B cell (primary cell): ENCODE data around the gene UGT2A2. TPM values are rescaled to one million over a fixed set of nuclear protein-coding genes. Genes with fewer than 3 reads are reported as not detected.

Experiments
- ATAC-seq: fragments of 200-7000 bp; cut with Tn5 transposase; one replicate; pipeline ENCODE4 v1.10.0; 2021; ENCODE audit warnings: low read depth, mild to moderate bottlenecking, moderate number of reproducible peaks, moderate library complexity
- CTCF ChIA-PET: fragments of 350-600 bp; sonication (Branson Sonifier 250); formaldehyde crosslinking; loops from one replicate; lab custom pipeline; 2021; ENCODE audit warnings: antibody characterized with exemption, inconsistent platforms; lab: Charles Lee
- POLR2A ChIA-PET: fragments of 350-600 bp; sonication (Branson Sonifier 250); formaldehyde crosslinking; loops from one replicate; lab custom pipeline; 2021; ENCODE audit warnings: antibody characterized with exemption; lab: Charles Lee
- DNase-seq: peaks from one replicate; pipeline ENCODE4 v3.0.0; 2013
- H2AFZ ChIP-seq: 2 replicates; pipeline ENCODE4 v1.6.1; 2012; ENCODE audit warnings: mild to moderate bottlenecking, low read depth, low read length; ENCODE audit not compliant: insufficient read depth, poor library complexity, severe bottlenecking
- H3K27ac ChIP-seq, 2 donors: 1 replicate in 1 of 2; 2 replicates in 1 of 2; pipeline ENCODE4 v1.5.1; 2012 to 2013; ENCODE audit warnings: low read length in 2 of 2, mild to moderate bottlenecking in 2 of 2, moderate library complexity in 1 of 2
- H3K27me3 ChIP-seq, 4 experiments: fragments of 200-600 bp in 1 of 4; sonication (generic) in 1 of 4; replicated peaks in 1 of 4; 1 replicate in 2 of 4; 2 replicates in 2 of 4; pipeline versions ENCODE4 v1.6.1 to v1.7.0; 2013 to 2016; ENCODE audit warnings: low read length in 3 of 4, mild to moderate bottlenecking in 2 of 4, mixed read lengths in 1 of 4, moderate library complexity in 1 of 4; ENCODE audit not compliant: insufficient read depth in 4 of 4, control insufficient read depth in 3 of 4; ENCODE audit errors: control extremely low read depth in 1 of 4
- H3K36me3 ChIP-seq, 2 experiments: replicated peaks in 1 of 2; 1 replicate in 1 of 2; 2 replicates in 1 of 2; pipeline versions ENCODE4 v1.6.1 to v1.7.1; 2013; ENCODE audit warnings: low read length in 1 of 2; ENCODE audit not compliant: insufficient read depth in 2 of 2, control insufficient read depth in 1 of 2; ENCODE audit errors: control extremely low read depth in 1 of 2, extremely low read depth in 1 of 2
- H3K4me1 ChIP-seq, 2 donors: fragments of 200-600 bp in 1 of 2; sonication (generic) in 1 of 2; 1 replicate in 1 of 2; 2 replicates in 1 of 2; pipeline versions ENCODE4 v1.5.1 to v1.6.1; 2013 to 2017; ENCODE audit warnings: low read length in 2 of 2; ENCODE audit not compliant: control insufficient read depth in 2 of 2, insufficient read depth in 2 of 2
- H3K4me2 ChIP-seq: replicated peaks from 2 replicates; pipeline ENCODE3; 2012; ENCODE audit warnings: mild to moderate bottlenecking, low read depth, low read length; ENCODE audit not compliant: poor library complexity, severe bottlenecking
- H3K4me3 ChIP-seq, 5 experiments: fragments of 200-600 bp in 1 of 5; sonication (generic) in 1 of 5; 1 replicate in 3 of 5; 2 replicates in 2 of 5; pipeline versions ENCODE4 v1.5.1 to v1.7.0; 2011 to 2016; ENCODE audit warnings: low read length in 4 of 5, mild to moderate bottlenecking in 4 of 5, low read depth in 2 of 5, control low read depth in 1 of 5, moderate library complexity in 1 of 5; ENCODE audit not compliant: insufficient read depth in 1 of 5; ENCODE audit errors: control extremely low read depth in 1 of 5, extremely low read depth in 1 of 5
- H3K79me2 ChIP-seq: fragments of 200-600 bp; sonication (generic); one replicate; pipeline ENCODE4 v1.6.0; 2016; ENCODE audit warnings: low read length; ENCODE audit not compliant: control insufficient read depth, insufficient read depth
- H3K9ac ChIP-seq: fragments of 200-600 bp; sonication (generic); 2 replicates; pipeline ENCODE4 v1.6.1; 2017; ENCODE audit warnings: mild to moderate bottlenecking, low read length, moderate library complexity
- H3K9me3 ChIP-seq, 3 donors: one replicate each; pipeline versions ENCODE4 v1.6.1 to v1.7.1; 2013; ENCODE audit warnings: low read length in 2 of 3; ENCODE audit not compliant: control insufficient read depth in 2 of 3, insufficient read depth in 1 of 3; ENCODE audit errors: control extremely low read depth in 1 of 3
- H4K20me1 ChIP-seq: 2 replicates; pipeline ENCODE4 v1.6.0; 2012; ENCODE audit warnings: mild to moderate bottlenecking, low read length; ENCODE audit not compliant: insufficient read depth, control insufficient read depth, poor library complexity, severe bottlenecking
- H3K27ac Mint-ChIP-seq: one replicate; pipeline ENCODE4 v1.8.0; 2021; ENCODE audit warnings: mixed read lengths
- H3K27me3 Mint-ChIP-seq: one replicate; pipeline ENCODE4 v1.8.0; 2021; ENCODE audit warnings: mixed read lengths
- H3K4me1 Mint-ChIP-seq: one replicate; pipeline ENCODE4 v1.8.0; 2021; ENCODE audit warnings: mixed read lengths
- H3K4me3 Mint-ChIP-seq: one replicate; pipeline ENCODE4 v1.8.0; 2021; ENCODE audit warnings: mixed read lengths
- H3K9me3 Mint-ChIP-seq: one replicate; pipeline ENCODE4 v1.8.0; 2022; ENCODE audit warnings: mixed read lengths; ENCODE audit not compliant: insufficient read depth
- EZH2 ChIP-seq: IDR thresholded peaks from 2 replicates; pipeline ENCODE4 v1.6.1; 2012; ENCODE audit warnings: borderline replicate concordance, low read depth, mild to moderate bottlenecking, moderate library complexity, low read length; ENCODE audit not compliant: insufficient read depth, poor library complexity, severe bottlenecking
- WGBS: methylation state at CpG from one replicate; pipeline ENCODE4 v1.1.5; 2013; ENCODE audit warnings: missing lambda C conversion rate; ENCODE audit not compliant: insufficient coverage; 5-methylcytosine and 5-hydroxymethylcytosine counted together
- intact Hi-C: fragments of 100-400 bp; cut with micrococcal nuclease; formaldehyde crosslinking; loops from one replicate; pipeline ENCODE4 v1.10.0; 2022
- polyA minus RNA-seq: library from RNA; depleted of rRNA, polyadenylated mRNA; stranded (reverse); fragments of >200 nt; gene quantifications from 2 replicates; pipeline ENCODE4 v1.2.3, GENCODE V29; 2012
- polyA plus RNA-seq: library from polyadenylated mRNA; depleted of rRNA; stranded (reverse); fragments of >200 nt; gene quantifications from 2 replicates; pipeline ENCODE4 v1.2.3, GENCODE V29; 2012
- total RNA-seq, 2 donors: library from RNA; stranded (reverse); fragments of 120-200 nt in 1 of 2; gene quantifications; 1 replicate in 1 of 2; 2 replicates in 1 of 2; pipeline versions ENCODE4 v1.2.3 to v1.2.4, GENCODE V29; 2013 to 2022
- TF ChIP-seq, protein P1 (sequence below): fragments of 200-600 bp; IDR thresholded peaks from one replicate; pipeline ENCODE4 v1.8.0; 2022; ENCODE audit warnings: antibody characterized with exemption, mild to moderate bottlenecking

Gene UGT2A2
- total RNA-seq (not detected in 2 replicates), polyA plus RNA-seq (not detected in 2 replicates), polyA minus RNA-seq (not detected in 2 replicates)
- total RNA-seq (2013) = not detected

- Histone ChIP-seq H3K9ac (no peak within 1 kb of the TSS), H3K79me2 (no peaks in the 10 kb centered on the region), H3K4me2 (no peak within 1 kb of the TSS), H3K9me3 (no peaks in the 10 kb centered on the region), H3K36me3 (no peaks in the 10 kb centered on the region), H2AFZ (no peak within 1 kb of the TSS), H3K27ac (no peak within 1 kb of the TSS), H3K4me1 (no peaks in the 10 kb centered on the region), H3K27me3 (no peaks in the 10 kb centered on the region), H4K20me1 (no peaks in the 10 kb centered on the region), H3K4me3 (no peak within 1 kb of the TSS)
- Mint-ChIP-seq H3K27me3 (no peaks in the 10 kb centered on the region), H3K27ac (no peak within 1 kb of the TSS), H3K4me3 (no peak within 1 kb of the TSS), H3K4me1 (no peaks in the 10 kb centered on the region), H3K9me3 (no peaks in the 10 kb centered on the region)
- CTCF ChIA-PET = no interaction called here
- TF ChIP-seq, protein P1, sequence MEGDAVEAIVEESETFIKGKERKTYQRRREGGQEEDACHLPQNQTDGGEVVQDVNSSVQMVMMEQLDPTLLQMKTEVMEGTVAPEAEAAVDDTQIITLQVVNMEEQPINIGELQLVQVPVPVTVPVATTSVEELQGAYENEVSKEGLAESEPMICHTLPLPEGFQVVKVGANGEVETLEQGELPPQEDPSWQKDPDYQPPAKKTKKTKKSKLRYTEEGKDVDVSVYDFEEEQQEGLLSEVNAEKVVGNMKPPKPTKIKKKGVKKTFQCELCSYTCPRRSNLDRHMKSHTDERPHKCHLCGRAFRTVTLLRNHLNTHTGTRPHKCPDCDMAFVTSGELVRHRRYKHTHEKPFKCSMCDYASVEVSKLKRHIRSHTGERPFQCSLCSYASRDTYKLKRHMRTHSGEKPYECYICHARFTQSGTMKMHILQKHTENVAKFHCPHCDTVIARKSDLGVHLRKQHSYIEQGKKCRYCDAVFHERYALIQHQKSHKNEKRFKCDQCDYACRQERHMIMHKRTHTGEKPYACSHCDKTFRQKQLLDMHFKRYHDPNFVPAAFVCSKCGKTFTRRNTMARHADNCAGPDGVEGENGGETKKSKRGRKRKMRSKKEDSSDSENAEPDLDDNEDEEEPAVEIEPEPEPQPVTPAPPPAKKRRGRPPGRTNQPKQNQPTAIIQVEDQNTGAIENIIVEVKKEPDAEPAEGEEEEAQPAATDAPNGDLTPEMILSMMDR = no peak
- TF ChIP-seq EZH2 = no peak
- no peak for ATAC-seq
- intact Hi-C loops = no loop called here
- no CpG with 5 or more reads among the region's 3 CpGs for WGBS
- DNase-seq = no peak
- POLR2A ChIA-PET = no interaction called here
Observed at GRCh38 chr4:69639542-69639941, at the start of gene UGT2A2. Gene UGT2A2, minus strand, starts transcription at chr4:69639642. Its CDS starts 2 bp downstream, at chr4:69639640.

DNA sequence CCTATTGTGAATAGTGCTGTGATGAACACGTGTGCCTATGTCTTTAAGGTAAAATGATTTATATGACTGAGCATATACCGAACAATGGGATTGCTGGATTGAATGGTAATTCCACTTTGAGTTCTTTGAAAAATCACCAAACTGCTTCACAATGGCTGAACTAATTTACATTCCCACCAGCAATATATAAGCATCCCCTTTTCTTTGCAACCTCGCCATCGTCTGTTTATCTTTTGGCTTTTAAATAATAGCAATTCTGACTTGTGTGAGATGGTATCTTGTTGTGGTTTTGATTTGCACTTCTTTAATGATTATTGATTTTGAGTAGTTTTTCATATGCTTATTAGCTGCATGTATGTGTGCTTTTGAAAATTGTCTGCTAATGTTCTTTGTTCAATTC is 45.4 kb upstream of the UGT2A2 start:
- Histone ChIP-seq H3K27ac (no peak overlapping the region), H3K27me3 (no peaks in the 10 kb centered on the region), H3K4me3 (no peak overlapping the region), H3K79me2 (no peaks in the 10 kb centered on the region), H4K20me1 (no peaks in the 10 kb centered on the region), H3K9ac (no peak overlapping the region), H3K36me3 (no peaks in the 10 kb centered on the region), H2AFZ (no peak overlapping the region), H3K9me3 (no peaks in the 10 kb centered on the region), H3K4me2 (no peak overlapping the region), H3K4me1 (no peaks in the 10 kb centered on the region)
- TF ChIP-seq, protein P1 = no peak
- TF ChIP-seq EZH2 = no peak
- H3K27ac Mint-ChIP-seq = no peak overlapping the region
- no peak for DNase-seq
- H3K27me3 Mint-ChIP-seq = no peaks in the 10 kb centered on the region
- CTCF ChIA-PET = no interaction called here
- no peaks in the 10 kb centered on the region for H3K9me3 Mint-ChIP-seq
- no CpG with 5 or more reads among the region's 4 CpGs for WGBS
- ATAC-seq = no peak
- intact Hi-C loops = loop anchor here (10.0 kb wide), 1 partner anchor 820 kb away; no protein-coding TSS in a partner anchor
- POLR2A ChIA-PET = no interaction called here
- H3K4me3 Mint-ChIP-seq = no peak overlapping the region
- H3K4me1 Mint-ChIP-seq = no peaks in the 10 kb centered on the region
